ENCODE measurements around the gene HDLBP.

The HDLBP gene

GRCh38 chr2:241178961-241179360 lies 136.5 kb downstream of the HDLBP start:
- H3K27me3 Mint-ChIP-seq: no peaks in the 10 kb centered on the region
- no peak overlapping the region for H3K4me3 Mint-ChIP-seq
- peaks cover 4% of the 10 kb centered on the region for H3K36me3 Mint-ChIP-seq
- no peaks in the 10 kb centered on the region for H3K4me1 Mint-ChIP-seq (ENCODE audit: low read depth)
- H3K9me3 Mint-ChIP-seq (ENCODE audit: low read depth): no peaks in the 10 kb centered on the region
- no peak overlapping the region for H3K27ac Mint-ChIP-seq

- no peaks in the 10 kb centered on the region for H3K27me3 Mint-ChIP-seq
- H3K4me1 Mint-ChIP-seq (ENCODE audit: low read depth): no peaks in the 10 kb centered on the region
- H3K4me3 Mint-ChIP-seq: no peak overlapping the region
- no peak overlapping the region for H3K27ac Mint-ChIP-seq
- H3K36me3 Mint-ChIP-seq: peaks cover 6% of the 10 kb centered on the region
- H3K9me3 Mint-ChIP-seq (ENCODE audit: low read depth): no peaks in the 10 kb centered on the region
Measured at GRCh38 chr2:241177526-241178334, 137.7 kb downstream of the HDLBP start.
